ENCODE results near the gene TOX2.

TOX2 gene

DNA sequence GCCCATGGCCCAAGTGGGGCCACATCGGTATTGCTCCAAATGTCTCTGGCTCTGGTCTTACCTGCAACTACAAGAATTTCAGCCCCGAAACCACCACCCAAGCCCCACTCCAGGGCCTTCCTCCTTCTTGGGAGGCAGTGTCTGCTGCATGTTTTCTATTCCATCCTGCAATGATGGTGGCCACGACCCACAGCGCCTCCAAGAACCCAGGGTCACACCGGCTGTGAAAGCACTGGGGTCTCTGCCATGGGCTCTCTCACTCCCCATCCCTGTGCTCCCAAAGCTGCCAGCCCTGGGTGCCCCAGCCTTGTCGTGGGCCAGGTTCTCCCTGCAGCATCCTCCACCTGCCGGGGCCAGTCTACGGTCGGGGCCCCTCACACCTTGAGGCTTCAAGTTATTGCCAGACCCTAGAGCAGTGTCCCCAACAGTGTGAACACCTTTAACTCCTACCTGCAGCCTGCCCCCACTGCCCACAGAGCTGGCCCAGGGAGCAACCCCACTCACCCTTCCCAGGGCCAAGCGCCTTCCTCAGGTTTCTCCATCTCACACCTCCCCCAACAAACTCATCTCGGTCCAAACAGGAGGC, 157.0 kb downstream of the TOX2 start:
- H3K4me3 ChIP-seq (ENCODE audit: low read depth, low read length) = no peak overlapping the region
- TF ChIP-seq, protein P1, sequence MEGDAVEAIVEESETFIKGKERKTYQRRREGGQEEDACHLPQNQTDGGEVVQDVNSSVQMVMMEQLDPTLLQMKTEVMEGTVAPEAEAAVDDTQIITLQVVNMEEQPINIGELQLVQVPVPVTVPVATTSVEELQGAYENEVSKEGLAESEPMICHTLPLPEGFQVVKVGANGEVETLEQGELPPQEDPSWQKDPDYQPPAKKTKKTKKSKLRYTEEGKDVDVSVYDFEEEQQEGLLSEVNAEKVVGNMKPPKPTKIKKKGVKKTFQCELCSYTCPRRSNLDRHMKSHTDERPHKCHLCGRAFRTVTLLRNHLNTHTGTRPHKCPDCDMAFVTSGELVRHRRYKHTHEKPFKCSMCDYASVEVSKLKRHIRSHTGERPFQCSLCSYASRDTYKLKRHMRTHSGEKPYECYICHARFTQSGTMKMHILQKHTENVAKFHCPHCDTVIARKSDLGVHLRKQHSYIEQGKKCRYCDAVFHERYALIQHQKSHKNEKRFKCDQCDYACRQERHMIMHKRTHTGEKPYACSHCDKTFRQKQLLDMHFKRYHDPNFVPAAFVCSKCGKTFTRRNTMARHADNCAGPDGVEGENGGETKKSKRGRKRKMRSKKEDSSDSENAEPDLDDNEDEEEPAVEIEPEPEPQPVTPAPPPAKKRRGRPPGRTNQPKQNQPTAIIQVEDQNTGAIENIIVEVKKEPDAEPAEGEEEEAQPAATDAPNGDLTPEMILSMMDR (IDR thresholded peaks at IDR 0.05; ENCODE audit: borderline replicate concordance, insufficient read depth, low read depth, low read length) = no peak

DNA sequence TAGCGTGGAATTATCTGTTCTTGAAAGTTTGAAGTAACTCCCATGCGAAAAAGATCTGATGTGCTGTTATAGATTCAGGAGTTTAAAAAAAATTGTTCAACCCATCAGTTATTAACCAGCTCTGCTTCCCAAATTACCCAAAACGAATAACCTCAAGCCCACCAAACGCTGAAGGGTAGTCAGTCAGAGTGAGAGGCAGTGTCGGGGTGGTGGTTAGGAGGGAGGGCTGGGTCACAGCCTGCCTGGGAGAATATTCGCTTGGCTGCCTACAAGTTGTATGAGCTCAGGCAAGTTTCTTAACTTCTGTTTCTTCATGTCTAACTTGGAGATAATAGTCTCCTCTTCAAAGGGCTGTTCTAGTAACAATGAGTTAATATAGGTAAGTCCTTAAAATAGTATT, 157.7 kb downstream of the TOX2 start:
- TF ChIP-seq, protein P1 (IDR thresholded peaks at IDR 0.05; ENCODE audit: borderline replicate concordance, insufficient read depth, low read depth, low read length) = no peak
- no peak overlapping the region for H3K4me3 ChIP-seq (ENCODE audit: low read depth, low read length)

DNA sequence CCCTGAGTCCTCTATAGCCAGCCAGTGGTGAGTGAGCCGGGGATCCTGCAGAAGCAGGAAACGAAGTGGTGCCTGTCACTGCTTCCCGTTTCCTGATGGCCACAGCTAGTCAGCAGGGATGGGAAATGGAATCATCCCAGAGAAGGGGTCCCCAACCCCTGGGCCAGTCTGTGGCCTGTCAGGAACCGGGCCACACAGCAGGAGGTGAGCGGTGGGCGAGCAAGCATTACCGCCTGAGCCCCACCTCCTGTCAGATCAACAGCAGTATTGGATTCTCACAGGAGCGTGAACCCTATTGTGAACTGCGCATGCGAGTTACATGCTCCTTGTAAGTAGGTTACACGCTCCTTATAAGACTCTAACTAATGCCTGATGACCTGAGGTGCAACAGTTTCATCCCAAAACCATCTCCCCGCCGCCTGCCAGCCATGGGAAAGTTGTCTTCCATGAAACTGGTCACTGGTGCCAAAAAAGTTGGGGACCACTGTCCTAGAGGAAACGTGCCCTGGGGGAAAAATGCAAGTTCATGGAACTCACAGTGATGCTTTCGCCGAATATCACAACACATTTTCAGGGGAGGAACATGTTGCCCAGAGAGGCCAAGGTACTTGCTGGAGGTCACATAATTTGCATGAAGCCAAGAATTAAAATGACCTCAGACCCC, 158.5 kb downstream of the TOX2 start:
- TF ChIP-seq, protein P1 (IDR thresholded peaks at IDR 0.05; ENCODE audit: borderline replicate concordance, insufficient read depth, low read depth, low read length) = no peak
- no peak overlapping the region for H3K4me3 ChIP-seq (ENCODE audit: low read depth, low read length)

DNA sequence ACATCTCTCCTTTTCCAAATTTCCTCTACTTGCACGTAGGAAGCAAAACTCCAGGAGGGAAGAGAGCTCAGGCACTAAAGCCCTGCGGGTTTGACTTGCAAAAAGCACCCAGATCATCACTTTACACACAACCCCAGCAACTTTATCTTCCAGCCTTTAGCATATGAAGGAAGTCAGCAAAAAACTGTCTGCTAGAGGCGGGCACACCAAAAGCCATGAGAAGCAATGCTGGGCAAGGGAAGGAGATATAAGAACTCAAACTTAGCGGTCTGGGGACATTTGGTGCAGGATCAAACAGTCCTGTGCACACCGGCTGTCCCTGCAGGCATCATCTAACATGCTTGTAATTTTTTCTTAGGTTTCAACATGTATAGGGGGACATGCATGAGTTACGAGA, 159.0 kb downstream of the TOX2 start:
- TF ChIP-seq, protein P1 (IDR thresholded peaks at IDR 0.05; ENCODE audit: borderline replicate concordance, insufficient read depth, low read depth, low read length) = no peak
- H3K4me3 ChIP-seq (ENCODE audit: low read depth, low read length) = no peak overlapping the region

DNA sequence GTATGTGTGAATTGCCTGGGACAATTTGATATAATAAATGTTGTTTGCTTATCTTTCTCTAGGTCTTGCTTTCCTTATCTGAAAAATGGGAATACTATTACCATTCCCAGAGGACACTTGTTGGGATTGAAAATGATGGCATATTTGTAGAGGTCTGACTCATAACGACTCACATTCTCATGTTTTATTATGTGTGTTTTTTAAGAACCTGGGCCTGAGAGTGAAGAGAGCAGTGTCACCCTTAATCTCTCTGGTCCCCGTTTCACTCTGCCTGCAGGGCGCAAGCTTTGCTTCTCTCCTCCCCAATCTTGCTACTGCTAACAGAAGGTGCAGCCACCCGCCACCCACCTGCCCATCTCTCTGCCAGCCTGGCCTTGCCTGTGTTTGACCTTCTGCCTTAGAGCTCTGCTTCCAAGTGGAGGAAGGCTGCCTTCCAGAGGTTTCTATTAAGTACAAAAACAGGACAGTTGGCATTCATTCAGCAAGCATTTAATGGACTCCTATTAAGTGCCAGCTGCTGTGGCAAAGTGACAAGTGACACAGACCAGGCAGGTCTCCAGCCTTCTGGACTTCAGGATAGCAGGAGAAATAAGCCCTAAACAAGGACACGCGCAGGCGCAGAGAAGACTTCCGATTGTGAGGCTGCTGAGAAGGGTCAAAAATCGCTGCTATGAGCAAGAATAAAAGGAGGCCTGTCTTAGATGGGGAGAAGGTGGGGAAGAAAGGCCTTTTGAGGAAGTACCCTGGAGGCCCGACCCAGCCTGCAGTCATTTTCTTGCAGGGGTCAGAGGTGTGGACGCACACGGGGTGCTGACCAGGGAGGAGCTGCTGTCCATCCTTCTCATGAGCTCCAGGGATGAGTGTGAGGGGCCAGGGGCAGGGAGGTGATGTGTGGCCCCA, 159.8 kb downstream of the TOX2 start:
- TF ChIP-seq, protein P1 (IDR thresholded peaks at IDR 0.05; ENCODE audit: borderline replicate concordance, insufficient read depth, low read depth, low read length) = no peak
- no peak overlapping the region for H3K4me3 ChIP-seq (ENCODE audit: low read depth, low read length)

DNA sequence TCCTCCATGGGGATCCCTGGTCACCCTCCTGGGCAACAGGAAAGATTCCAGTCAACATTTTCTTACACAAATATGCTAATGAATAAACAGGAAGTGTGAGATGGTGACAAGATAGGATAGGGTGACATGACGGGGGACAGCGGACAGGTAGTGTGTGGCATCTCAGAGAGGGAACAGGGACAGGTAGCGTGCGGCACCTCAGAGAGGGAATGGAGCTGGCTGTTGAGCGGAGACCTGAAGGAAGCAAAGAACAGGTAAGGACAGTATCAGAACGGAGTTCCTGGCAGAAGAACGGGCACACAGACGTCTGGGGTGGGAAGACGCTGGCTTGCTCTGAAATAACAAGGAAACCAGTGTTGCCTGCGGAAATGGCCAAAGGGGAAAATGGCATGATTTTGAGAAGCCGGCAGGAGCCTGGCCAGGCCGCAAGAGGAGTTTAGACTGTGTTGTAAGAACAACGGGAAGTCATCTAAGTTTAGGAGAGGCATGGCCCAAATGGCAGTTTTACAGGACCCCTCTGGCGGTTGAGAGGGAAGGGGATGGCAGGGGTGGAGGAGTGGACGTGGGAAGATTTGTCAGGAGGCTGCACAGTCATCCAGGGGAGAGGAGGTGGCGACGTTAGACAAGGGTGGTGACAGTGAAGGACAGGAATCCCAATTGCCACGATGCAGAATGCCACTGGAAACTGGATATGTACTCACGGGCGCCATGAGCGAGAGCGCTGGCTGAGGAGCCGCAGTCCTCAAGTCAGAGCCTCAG, 160.7 kb downstream of the TOX2 start:
- TF ChIP-seq, protein P1 (IDR thresholded peaks at IDR 0.05; ENCODE audit: borderline replicate concordance, insufficient read depth, low read depth, low read length) = no peak
- H3K4me3 ChIP-seq (ENCODE audit: low read depth, low read length) = no peak overlapping the region

Measured in GM12875 (cell line).